NCI-H1694 treated with DMSO at 0.1 percent for 48 hours (cell line): ENCODE data around the gene PSMC1.
"Not testable (repeated sequence)": the region's sequence is repeated elsewhere in the genome, so short reads cannot be mapped to it uniquely, and the experiment has no call there.

Source experiments
- DNase-seq: peaks from one replicate; lab custom pipeline; 2025; lab: John Stamatoyannopoulos, UW

Gene PSMC1

GRCh38 chr14:90256354-90257131 lies at the start of gene PSMC1:
Gene PSMC1 (plus strand): TSS chr14:90256553. CDS start chr14:90256598, 45 bp downstream.
- peak; percentile 97 for DNase-seq

DNA sequence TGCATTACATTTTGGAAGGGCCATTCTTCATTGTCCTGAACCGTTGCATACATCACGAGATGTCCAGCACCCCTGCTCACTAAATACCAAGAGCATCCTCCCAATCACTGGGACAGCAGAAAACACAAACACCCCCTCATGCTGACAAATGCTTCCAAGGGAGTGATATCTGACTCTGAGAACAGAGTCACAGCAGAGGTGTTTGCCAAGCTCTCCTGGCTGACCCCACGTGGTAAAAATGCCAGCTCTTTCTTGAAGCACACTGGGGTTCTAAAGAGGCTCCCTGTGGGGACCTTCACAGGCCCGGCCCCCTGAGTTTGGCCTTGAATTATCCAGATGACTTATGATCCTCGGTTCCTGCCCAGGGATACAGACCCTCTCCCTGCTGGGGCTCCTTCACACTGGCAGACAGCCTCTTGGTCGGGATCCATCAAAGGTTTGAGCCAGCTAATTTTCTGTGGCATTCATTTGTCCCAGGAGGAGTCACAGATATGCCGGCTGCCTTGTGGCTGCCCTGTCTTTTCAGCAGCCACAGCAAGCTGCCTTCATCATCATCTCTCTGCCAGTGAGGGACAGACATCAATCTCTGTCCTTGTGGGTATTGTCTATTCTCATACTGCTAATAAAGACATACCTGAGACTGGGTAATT lies 43.1 kb upstream of the PSMC1 start:
- no peak for DNase-seq

DNA sequence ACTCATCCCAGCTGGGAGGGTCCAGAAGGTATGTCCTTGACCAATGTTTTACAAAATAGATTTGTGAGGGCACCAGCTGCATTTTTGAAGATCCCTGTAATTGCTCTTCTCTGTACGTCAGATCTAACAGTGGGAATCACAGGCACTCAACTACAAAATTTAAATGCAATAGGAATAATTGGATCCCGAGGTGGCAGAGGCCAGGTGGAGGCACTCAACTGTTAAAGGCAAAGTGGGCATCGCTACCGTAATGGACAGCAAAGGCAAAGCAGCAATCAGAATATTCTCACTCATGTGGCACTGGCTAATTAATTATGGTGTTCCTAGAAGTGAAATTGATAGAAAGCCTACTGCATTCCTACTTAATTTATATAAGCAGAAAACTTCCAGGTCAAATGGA lies 27.9 kb upstream of the PSMC1 start:
- no peak for DNase-seq

DNA sequence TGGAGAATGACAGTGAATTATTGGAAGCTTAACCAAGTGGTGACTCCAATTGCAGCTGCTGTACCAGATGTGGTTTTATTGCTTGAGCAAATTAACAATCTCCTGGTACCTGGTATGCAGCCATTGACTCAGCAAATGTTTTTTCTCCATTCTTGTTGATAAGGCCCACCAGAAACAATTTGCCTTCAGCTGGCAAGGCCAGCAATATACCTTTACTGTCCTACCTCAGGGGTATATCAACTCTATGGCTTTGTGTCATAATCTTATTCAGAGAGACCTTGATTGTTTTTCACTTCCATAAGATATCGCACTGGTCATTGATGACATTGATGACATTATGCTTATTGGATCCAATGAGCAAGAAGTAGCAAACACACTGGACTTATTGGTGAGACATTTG lies 26.4 kb upstream of the PSMC1 start:
- not testable (repeated sequence) for DNase-seq

DNA sequence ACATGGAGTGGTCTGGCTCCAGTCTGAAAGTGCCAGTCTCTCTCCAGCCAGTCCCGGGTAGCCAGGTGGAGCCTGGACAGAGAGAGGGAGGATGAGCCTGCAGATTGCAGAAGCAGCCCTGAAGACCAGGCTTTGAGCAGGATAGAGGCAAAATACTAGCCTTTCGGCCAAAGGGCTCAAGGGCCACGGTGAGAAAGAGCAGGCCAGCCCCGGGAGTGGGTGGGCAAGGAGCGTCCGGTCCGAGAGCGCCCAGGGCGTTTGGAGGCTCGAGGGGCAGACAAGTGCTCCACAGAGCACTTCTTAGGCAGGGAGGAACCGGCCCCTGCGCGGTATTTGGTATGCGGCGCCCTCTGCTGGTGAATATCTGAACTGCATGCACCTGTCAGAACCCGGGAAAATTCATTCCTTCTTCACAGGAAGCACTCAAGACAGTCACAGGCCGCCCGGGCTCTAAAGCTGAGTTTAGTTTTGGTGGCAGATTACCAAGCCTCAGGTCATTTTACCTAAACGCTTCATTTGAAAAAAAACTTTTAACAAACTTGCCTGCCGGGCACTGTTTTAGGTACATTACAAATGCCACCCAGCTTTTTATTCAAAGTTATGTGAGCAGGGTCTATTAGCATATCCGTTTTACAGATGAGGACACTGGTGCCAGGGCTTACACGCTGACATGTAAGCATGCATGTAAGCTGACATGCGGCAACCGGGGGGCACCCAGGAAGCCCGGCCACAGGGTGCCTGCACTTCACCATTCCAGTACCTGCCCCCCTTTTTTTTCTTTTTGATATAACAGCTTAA lies 21.0 kb upstream of the PSMC1 start:
- DNase-seq, result peak; percentile 81

DNA sequence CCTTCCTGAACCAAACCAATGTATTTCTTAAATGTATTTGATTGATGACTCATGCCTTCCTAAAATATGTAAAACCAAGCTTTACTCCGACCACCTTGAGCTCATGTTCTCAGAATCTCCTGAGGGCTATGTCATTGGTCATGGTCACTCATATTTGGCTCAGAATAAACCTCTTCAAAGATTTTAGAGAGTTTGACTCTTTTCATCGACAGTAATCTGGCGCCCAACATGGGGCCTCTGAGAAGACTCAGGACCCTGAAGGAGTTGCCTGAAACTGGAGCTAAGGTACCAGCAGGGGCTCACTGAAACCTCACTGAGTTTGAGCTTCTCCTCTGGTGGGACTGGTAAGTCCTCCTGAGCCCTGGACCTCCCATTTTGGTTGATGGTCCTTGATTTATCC lies 17.2 kb upstream of the PSMC1 start:
- DNase-seq, result no peak

- DNase-seq, result no peak
Observed at GRCh38 chr14:90242444-90242843, 13.9 kb upstream of the PSMC1 start.

GRCh38 chr14:90246936-90247335 lies 9.4 kb upstream of the PSMC1 start:
- no peak for DNase-seq

DNA sequence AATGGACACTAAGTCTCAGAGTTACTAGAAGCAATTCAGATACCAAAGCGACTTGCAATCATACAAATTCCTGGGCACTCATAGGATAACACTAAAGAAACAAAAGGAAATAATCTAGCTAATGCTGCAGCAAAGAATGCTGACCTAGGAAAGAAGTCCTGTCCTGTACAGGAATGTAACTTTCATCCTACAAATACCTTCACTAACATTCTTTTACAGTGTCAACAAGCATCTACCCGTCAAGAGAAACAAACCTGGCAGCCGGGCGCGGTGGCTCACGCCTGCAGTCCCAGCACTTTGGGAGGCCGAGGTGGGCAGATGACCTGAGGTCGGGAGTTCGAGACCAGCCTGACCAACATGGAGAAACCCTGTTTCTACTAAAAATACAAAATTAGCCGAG lies 8.9 kb upstream of the PSMC1 start:
- DNase-seq, result not testable (repeated sequence)

GRCh38 chr14:90248594-90248993 lies 7.8 kb upstream of the PSMC1 start:
- DNase-seq, result no peak

DNA sequence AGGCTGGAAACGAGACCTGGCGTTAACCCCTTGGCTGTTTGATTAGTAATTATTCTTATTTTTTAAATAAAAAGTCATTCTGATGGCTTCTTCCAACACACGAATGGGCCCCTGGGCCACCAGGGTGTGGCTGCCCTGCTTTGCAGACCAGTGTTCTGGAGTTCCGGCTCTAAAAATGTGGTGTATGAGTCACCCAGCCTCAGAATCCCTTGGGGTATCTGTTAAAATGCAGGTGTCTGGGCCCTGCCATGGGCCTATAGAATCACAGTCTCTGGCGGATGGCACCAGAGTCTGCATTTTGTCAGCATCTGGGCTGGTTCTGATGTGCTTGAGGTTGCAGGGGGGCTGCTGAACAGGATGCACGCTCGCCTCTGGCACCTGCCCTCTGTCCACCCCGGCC lies 2.5 kb upstream of the PSMC1 start:
- no peak for DNase-seq

- DNase-seq, result no peak
Observed at GRCh38 chr14:90255871-90256270, 482 bp upstream of the PSMC1 start.

- no peak for DNase-seq
Observed at GRCh38 chr14:90263748-90264449, 7.5 kb downstream of the PSMC1 start.

- DNase-seq, result no peak
Observed at GRCh38 chr14:90266441-90267154, 10.2 kb downstream of the PSMC1 start.

DNA sequence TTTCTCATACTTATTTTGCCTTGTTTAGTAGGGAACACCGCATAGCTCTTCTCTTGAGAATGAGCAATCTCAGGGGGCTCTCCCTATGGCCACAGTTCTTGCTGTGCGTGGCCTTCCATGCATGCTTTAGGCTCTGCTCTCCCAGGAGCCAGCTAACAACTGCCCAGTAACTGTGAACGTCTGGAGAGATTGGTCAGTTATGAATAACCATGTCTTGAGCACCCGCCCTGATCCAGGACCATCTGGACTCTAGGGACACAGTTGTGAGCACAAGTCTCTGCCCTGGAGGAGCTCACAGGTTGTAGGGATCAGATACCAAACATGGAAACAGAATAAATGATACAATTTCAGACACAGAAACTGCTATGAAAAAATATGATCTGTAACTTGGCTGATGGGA lies 12.1 kb downstream of the PSMC1 start:
- DNase-seq, result no peak

DNA sequence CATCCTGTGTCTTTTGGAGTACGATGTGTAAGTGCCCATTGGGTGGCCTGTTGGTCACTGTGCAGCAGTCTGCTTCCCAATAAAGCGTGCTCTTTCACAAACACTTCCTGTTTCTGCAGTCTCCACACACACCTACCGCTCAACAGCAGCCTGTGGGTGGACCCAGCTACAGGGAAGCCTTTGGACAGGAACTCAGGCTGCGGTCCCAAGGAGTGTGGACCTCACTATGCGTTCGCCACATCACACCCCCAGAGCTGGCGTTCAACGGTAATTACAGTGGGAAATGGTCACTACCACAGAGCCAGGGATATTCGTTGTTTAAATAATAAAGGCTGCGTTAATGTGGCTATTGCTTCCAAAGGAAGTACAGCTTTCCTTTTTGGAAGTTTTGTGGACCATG lies 16.2 kb downstream of the PSMC1 start:
- DNase-seq, result no peak

- DNase-seq, result no peak
Observed at GRCh38 chr14:90273532-90273931, 17.2 kb downstream of the PSMC1 start.

GRCh38 chr14:90274019-90274418 lies 17.7 kb downstream of the PSMC1 start:
- DNase-seq, result no peak

GRCh38 chr14:90274808-90275457 lies 18.6 kb downstream of the PSMC1 start:
- no peak for DNase-seq

DNA sequence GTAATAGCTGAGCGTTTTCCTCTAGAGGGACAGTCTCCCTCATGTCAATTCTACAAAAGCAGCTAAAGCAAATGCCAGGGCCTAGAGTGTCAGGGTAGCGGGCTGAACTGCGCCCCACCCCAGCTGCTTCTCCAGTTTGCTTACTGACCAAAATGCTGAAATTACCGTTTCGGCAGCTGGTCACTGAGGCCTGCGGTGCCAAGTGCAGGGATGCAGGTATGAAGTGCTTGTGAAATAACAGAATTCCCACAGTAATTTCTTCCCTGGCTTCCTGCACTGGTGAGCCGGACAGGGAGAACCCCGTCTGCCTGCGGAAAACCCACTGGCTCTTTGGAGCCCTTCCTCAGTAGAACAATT lies 19.1 kb downstream of the PSMC1 start:
- no peak for DNase-seq

- DNase-seq, result no peak
Observed at GRCh38 chr14:90275820-90276219, 19.5 kb downstream of the PSMC1 start.
